Left renal cortex interstitium (tissue), 4 donors: Measurements from ENCODE around the gene DCBLD1. TPM values are rescaled to one million over a fixed set of nuclear protein-coding genes. Genes with fewer than 3 reads are reported as not detected.
A peak's percentile ranks its signal among the peaks of the same experiment; 100 is the strongest.
"Not testable (repeated sequence)": the region's sequence is repeated elsewhere in the genome, so short reads cannot be mapped to it uniquely, and the experiment has no call there.

Experiments
- DNase-seq, 4 donors: peaks; one replicate each; pipeline ENCODE4 v3.0.0-alpha.2; 2013; ENCODE audit warnings: low read depth in 4 of 4, low spot score in 2 of 4, missing footprints in 1 of 4
- polyA plus RNA-seq, 4 donors: library from polyadenylated mRNA; unstranded; fragments of 120-200 nt; gene quantifications; one replicate each; pipeline ENCODE4 v1.2.1, GENCODE V29; 2013; ENCODE audit not compliant: insufficient read length in 4 of 4

DCBLD1 gene
- 10 to 100 TPM in 3 of 4 donors, 1 to 10 TPM in 1; 9.0 to 13.0 (median 10.5) TPM for polyA plus RNA-seq

DNA sequence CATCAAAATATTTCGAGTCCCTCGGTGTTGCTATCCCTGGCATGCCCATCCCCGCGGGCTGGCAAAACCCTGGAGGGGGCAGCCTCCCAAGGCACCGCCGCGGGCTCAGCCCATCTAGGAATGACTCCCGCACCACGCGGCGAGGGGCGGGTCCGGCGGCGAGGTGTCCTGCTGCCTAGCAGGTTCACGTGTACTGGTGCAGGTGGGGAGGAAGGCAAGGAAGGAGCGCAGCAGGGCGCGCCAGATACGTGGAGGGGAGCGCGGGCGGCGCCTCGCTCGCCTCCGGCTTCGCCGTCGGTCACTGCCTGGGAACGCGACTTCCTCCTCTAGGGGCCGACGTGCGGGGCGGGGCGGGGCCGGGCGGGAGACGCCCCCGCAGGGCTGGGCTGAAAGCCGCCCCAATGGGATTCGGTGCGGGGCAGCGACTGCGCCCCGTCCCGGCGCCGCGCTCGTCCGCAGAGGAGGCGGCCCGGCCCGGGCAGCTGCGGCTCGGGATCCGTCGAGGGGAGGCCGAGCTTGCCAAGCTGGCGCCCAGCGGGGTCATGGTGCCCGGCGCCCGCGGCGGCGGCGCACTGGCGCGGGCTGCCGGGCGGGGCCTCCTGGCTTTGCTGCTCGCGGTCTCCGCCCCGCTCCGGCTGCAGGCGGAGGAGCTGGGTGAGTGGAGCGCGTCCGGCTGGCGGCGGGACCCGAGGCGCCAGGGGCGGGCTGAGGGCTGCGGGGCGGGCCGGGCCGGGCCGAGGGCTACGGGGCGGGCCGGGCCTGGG is at the start of gene DCBLD1:
TSS of gene DCBLD1 (plus strand) at position 435 of the 764 bp plus-strand sequence. CDS start at position 543, 108 bp downstream.
- peak in 3 of 4 donors; percentile 41 to 54 (median 48) for DNase-seq

DNA sequence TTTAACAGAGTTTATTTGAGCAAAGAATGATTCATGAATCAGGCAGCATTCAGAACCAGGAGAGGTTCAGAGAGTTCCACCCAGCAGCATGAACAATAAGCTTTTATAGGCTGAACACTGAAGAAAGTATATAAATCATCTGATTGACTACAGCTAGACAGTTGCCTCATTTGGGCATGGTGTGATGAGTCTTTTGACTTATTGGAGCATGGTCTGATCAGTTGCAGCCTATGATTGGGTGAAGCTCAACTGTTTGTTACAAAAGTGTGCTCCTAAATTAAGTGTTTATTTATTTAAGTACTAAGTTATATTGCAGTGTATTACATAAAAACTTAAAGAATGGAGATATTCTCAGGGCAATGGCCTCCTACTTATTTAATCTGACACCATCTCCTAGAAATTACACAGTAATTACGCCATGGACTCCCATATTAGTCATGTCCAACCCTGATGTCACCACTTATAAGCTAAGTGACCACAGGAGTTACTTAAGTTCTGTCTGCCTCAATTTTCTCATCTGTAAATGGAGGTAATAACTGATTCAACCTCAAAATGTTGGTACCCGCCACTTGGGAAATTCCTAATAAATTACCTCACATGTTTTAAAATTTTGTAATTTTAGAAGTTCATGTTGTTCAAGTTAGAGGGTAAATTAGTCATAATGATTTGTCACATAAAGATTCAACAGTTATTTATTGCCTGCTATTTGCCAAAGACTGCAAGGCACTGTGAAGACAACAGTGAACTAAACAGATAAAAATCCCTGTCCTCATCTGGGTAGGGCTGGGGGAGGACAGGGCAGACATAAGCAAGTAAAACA is 41.6 kb upstream of the DCBLD1 start:
- no peak for DNase-seq

DNA sequence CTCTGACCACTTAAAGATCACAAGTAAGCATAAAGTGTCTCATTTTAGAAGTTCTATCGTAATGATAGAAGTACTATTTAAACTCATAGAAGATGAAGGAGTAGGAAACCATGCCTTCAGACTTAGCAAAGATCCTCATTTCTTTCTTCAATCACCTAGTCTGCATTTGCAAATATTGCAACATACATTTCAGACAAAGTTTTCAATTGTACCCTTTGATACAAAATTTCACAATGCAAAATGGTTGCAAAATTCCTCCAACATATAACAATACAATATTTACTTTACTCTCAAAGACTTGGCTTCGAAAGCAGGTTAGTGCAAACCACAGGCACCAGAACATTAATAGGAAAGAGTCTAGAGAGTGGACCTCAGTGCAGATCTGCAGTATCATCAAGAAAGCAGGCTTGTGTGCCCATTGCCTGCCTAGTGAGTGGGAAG is 40.6 kb upstream of the DCBLD1 start:
- DNase-seq, result no peak

GRCh38 chr6:117442313-117442712 is 40.2 kb upstream of the DCBLD1 start:
- not testable (repeated sequence) for DNase-seq

DNA sequence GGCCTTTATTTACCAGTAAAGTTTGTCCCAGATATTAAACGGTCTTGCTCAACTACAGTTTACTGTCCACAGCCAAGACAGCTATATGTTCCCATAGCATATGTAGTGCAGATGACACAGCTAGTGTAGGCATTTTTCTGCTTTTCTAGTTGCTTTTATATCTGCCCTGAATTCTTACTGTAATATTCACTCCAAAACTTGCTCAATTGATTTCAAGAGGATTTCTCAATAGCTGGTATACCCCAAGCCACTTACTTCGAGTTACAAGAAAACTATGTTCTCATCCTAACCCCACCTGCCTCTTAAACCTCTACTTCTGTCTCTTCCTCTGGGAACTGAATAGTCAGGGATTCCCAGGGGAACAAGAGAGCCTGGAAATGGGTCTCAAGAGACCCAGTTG is 37.9 kb upstream of the DCBLD1 start:
- DNase-seq, result no peak

DNA sequence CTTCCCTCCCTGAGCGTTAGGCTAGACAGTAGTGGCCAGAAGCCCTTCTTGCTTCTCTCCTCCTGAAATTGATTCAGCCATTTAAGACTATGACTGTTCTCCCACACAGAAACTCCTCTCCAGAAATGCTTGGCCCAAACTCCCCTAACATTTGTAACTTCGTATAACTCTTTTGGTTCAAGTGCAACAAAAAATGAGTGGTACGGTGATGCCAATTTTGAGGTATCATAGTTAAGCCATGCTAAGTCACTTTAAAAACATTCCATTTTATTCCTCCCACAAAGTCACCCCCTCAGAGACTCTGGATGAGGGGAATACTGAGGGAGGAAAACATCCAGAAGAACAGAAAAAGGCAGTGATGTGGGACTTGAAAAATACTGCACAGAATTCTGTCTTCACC is 35.6 kb upstream of the DCBLD1 start:
- DNase-seq, result no peak

- no peak for DNase-seq
Observed at GRCh38 chr6:117448011-117448410, 34.5 kb upstream of the DCBLD1 start.

DNA sequence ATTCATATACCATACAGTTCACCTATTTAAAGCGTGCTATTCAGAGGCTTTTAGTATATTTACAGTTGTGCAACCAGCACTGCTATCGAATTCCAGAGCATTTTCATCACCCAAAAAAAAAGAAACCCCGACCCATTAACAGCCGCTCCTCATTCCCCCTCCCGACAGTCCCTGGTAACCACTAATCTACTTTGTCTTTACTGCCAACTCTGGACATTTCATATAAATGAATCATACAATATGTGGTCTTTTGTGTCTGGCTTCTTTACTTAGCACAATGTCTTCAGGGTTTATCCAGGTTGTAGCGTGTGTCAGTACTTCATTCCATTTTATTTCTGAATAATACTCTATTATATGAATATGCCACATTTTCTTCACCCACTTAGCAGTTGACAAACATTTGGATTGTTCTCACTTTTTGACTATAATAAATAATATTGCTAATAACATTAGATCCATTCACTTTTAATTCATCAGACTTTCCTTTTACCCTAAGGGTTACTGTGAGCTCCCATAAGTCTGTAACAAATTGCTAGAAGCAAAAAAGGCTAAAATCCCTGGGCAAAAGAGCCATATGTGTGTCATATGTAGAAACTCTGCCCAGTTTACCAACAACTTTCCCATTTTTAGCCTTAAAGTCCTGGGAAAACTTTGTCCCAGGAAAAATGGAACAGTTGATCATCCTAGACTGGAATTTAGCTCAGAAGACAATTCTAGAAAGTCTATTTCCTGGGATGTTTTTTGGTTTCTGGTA is 33.6 kb upstream of the DCBLD1 start:
- DNase-seq, result no peak

- peak; percentile 27 to 74 (median 44) for DNase-seq
Observed at GRCh38 chr6:117449549-117450439, 32.7 kb upstream of the DCBLD1 start.

- DNase-seq, result no peak
Observed at GRCh38 chr6:117451671-117452070, 30.8 kb upstream of the DCBLD1 start.

- DNase-seq, result no peak
Observed at GRCh38 chr6:117456250-117456649, 26.2 kb upstream of the DCBLD1 start.

DNA sequence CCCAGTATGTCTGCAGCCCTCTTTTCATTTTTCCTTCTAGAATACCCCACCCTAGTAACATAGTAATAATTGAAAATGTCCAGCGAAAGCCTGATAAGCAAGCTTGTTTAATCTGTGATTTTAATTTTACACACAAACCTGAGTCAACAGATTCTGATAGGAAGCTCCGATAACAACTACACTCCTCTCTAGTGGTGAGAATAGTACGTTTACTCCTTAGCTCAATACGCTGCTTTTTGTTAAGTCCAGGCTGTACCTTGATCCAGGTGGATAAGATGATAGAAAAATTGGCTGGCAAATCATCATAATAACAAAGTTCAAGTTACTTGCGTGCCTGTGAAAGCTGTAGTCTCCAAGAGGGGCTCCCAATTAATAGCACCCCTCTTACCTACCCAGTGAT is 25.5 kb upstream of the DCBLD1 start:
- DNase-seq, result no peak

- DNase-seq, result no peak
Observed at GRCh38 chr6:117459204-117459944, 23.1 kb upstream of the DCBLD1 start.

DNA sequence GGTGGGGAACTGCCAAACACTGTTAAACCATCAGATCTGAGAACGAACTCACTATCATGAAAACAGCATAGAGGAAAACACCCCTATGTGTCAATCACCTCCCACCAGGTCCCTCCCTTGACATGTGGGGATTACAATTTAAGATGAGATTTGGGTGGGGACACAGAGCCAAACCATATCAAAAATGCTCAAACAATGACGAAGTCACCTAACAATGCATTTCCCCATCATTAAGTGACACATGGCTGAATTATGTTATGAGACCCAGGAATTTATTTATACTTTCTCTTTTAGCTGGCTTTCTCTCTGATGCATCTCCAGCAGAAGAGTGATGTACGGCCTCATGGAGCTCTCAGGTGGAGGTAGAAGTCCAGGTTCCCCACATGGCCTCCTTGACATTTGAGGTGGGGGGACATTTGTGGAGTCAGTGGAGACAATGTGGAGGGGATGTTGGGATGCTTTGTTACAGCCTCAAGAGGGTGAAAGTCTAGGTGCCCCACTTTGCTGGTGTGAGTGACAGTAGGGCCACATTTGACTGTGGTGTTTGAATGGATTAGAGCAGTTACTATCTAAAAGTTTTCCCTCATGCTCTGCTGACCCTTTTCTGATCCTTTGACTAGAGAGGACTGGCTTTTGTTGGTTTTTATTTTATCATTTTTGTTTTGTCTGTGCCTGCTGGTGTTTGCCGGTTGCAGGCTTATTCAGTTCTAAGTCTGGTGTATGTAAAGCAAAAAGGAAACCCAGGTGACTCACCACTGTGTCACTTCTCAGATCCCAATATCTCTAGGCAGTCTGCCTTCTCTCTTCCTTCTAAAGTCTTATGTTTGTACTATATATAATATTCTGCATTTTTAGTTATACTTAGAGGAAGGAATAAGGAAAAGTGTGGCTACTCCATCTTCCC is 18.5 kb upstream of the DCBLD1 start:
- no peak for DNase-seq

GRCh38 chr6:117464700-117465099 is 17.8 kb upstream of the DCBLD1 start:
- DNase-seq, result no peak

DNA sequence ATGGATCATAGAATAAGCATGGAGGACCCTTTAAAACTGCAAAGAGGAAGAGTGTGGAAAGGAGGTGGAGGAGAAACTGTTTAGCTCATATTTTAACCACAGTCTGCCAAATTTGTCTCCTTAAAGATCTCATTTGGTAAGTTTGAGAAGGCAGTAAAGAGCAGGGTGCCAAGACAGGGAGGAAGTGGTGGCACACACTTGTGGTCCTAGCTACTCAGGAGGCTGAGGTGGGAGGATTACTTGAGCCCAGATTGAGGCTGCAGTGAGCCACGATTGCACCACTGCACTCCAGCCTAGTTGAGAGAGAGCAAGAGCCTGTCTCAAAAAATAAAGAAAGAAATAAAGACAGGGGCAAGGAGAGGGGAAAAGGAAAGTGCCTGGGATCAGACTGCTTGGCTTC is 16.8 kb upstream of the DCBLD1 start:
- no peak for DNase-seq

DNA sequence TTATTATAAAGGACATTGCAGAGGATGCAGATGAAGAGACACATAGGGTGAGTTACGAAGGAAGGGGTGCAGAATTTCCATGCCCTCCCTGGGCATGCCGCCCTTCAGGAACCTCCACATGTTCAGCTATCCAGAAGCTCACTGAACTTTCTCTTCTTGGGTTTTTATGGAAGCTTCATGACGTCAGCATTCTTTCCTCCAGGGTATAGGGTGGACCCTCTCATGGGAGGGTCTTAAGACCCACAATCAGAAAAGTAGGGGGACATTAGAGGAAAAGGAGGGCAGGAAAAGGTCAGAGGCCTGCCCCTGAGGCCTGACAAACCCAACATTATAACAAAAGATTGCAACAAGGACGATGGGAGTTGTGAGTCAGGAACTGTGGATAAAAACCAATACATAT is 14.6 kb upstream of the DCBLD1 start:
- DNase-seq, result no peak

DNA sequence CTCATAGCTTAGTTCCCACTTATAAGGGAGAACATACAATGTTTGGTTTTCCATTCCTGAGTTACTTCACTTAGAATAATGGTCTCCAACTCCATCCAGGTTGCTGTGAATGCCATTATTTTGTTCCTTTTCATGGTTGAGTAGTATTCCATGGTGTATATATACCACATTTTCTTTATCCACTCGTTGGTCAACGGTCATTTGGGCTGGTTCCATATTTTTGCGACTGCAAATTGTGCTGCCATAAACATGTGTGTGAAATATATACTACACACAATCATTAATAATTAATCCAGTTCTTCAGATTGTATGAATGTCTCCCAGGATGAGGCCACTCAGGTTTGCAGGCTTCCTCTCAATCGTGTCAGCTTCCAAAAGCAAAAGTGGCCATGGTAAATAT is 13.9 kb upstream of the DCBLD1 start:
- DNase-seq, result not testable (repeated sequence)
